ENCODE data around the gene RNF212B.

RNF212B gene

DNA sequence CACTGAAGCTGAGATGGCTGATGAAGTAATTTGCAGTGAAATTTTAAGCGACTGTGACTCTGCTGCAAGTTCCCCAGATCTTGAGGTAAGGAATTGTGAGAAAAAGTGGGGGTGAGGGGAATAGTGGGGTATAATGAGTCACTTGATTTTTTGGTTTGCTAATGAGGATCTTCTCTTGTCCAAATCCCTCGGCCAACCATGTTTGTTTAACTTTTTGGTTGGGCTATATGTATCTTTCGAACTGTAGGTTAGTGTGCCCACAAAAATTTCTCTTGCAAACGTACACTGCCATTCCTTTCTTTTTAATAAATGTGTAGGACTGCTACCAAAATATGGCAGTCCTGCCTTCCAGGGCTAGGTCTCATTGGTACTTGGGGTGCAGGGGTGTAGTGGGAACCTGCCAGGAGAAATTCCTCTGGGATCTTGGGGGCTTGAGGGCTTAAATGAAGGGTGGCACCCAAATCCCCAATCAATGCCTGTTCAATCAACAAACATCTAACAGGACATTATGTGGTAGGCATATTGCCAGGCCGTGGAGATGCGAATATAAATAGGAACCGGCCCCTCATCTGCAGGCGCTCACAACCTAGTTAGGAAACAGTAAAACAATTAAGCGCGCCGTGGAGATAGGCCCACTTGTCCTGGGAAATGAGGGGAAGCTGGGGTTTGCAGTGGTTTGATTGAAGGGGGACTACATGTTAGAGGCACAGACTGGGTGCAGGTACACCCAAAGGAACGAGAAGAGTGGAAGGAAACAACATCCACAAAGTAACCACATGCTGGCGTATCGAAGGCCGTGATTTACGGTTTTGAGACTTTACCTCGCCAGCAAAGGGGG, 82.2 kb downstream of the RNF212B start:
- DNase-seq (ENCODE audit: low read depth) = no peak
- TF ChIP-seq, protein P1, sequence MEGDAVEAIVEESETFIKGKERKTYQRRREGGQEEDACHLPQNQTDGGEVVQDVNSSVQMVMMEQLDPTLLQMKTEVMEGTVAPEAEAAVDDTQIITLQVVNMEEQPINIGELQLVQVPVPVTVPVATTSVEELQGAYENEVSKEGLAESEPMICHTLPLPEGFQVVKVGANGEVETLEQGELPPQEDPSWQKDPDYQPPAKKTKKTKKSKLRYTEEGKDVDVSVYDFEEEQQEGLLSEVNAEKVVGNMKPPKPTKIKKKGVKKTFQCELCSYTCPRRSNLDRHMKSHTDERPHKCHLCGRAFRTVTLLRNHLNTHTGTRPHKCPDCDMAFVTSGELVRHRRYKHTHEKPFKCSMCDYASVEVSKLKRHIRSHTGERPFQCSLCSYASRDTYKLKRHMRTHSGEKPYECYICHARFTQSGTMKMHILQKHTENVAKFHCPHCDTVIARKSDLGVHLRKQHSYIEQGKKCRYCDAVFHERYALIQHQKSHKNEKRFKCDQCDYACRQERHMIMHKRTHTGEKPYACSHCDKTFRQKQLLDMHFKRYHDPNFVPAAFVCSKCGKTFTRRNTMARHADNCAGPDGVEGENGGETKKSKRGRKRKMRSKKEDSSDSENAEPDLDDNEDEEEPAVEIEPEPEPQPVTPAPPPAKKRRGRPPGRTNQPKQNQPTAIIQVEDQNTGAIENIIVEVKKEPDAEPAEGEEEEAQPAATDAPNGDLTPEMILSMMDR (conservative IDR thresholded peaks at IDR 0.05; ENCODE audit: low read depth, low read length) = no peak
- H3K4me3 ChIP-seq (ENCODE audit: low read depth, low read length) = peak overlapping the region; percentile 50

DNA sequence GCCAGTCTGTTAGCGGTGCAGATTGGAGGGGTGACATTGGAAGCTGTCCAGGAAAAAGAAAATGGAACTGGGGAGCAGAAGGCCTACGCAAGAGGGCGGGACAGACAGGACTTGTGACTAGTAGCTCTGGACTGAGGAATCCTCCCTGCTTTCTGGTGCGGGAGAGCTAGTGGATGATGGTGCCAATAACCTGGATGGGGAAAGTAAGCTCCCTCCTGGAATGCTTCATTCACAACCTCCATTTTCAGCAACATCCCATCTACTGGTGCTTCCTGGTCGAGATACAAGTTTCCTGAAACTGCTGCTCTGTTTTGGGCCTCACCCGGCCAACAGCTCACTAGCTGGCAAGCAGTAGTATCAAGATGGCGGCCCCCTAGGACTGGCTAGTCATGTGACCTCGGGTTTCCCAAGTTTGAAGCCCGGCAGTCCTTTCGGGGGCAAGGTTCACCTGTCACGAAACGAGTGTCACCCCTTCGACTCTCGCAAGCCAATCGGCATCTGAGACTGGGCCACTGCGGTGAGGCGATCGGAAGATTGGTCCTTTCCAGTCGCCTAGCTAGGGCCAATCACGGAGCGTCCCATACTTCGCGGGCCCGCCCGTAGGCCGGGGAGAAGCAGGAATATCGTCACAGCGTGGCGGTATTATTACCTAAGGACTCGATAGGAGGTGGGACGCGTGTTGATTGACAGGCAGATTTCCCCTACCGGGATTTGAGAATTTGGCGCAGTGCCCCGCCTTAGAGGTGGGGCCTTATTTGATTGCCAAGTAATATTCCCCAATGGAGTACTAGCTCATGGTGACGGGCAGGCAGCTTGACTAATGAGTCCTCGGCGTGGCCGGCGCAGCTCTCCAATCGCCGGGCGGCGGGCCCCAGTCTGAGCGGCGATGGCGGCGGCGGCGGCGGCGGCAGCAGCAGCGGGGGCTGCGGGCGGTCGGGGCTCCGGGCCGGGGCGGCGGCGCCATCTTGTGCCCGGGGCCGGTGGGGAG, 83.1 kb downstream of the RNF212B start, which contains the start of gene PABPN1:
TSS of gene PABPN1 (plus strand) at position 874 of the 988 bp plus-strand sequence. CDS start at position 887, 13 bp downstream.
- peak; percentile 100 for DNase-seq (ENCODE audit: low read depth)
- H3K4me3 ChIP-seq (ENCODE audit: low read depth, low read length) = peak within 1 kb of the TSS; percentile 71
- TF ChIP-seq, protein P1 (conservative IDR thresholded peaks at IDR 0.05; ENCODE audit: low read depth, low read length) = no peak

DNA sequence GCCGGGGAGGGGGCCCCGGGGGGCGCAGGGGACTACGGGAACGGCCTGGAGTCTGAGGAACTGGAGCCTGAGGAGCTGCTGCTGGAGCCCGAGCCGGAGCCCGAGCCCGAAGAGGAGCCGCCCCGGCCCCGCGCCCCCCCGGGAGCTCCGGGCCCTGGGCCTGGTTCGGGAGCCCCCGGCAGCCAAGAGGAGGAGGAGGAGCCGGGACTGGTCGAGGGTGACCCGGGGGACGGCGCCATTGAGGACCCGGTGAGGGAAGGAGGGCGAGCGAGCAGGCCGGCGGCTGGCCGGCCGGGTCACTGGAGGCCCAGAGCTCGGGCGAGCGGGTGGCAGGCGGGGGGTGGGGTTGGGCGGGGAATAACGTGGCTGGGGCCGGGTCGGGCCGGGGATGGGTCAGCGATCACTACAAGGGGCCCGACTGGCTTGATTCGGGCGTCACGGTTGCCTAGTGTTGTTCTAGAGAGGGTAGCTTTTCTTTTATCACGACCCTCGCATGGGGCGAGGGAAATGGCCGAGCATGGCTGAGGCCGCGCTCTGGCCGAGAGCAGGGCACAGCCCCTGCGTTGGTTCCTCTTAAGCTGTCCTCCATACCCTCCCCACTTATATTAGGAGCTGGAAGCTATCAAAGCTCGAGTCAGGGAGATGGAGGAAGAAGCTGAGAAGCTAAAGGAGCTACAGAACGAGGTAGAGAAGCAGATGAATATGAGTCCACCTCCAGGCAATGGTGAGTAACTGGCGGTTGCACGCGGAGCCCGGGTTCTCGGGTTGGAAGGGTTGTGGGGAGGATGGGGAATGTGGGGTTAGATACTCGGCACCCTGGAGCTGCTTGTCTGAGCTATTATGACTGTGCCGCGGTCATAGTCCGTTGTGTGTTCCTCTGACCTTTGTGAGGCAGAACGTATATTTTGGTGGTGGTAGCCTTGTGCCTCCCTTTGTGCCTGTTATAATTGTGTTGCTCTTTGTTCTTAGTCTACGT, 84.1 kb downstream of the RNF212B start:
- peak; percentile 68 for DNase-seq (ENCODE audit: low read depth)
- TF ChIP-seq, protein P1 (conservative IDR thresholded peaks at IDR 0.05; ENCODE audit: low read depth, low read length) = peak; percentile 19
- peak overlapping the region; percentile 71 for H3K4me3 ChIP-seq (ENCODE audit: low read depth, low read length)
